Nephron (organoid): Measurements from ENCODE around the gene MTCH2.
A peak's percentile ranks its signal among the peaks of the same experiment; 100 is the strongest.
"Not testable (repeated sequence)": the region's sequence is repeated elsewhere in the genome, so short reads cannot be mapped to it uniquely, and the experiment has no call there.

Experiments
- H3K27ac Mint-ChIP-seq, 3 experiments: 2 replicates each; pipeline ENCODE4 v1.8.0; 2020; ENCODE audit warnings: mixed read lengths in 3 of 3, mild to moderate bottlenecking in 2 of 3, moderate library complexity in 1 of 3
- H3K27me3 Mint-ChIP-seq: 2 replicates; pipeline ENCODE4 v1.8.0; 2021; ENCODE audit warnings: low read depth, mild to moderate bottlenecking, moderate library complexity, mixed read lengths
- H3K36me3 Mint-ChIP-seq: 2 replicates; pipeline ENCODE4 v1.8.0; 2020; ENCODE audit warnings: low read depth, mixed read lengths
- H3K4me1 Mint-ChIP-seq: 2 replicates; pipeline ENCODE4 v1.8.0; 2020; ENCODE audit warnings: mixed read lengths
- H3K4me3 Mint-ChIP-seq, 3 experiments: 2 replicates each; pipeline ENCODE4 v1.8.0; 2020; ENCODE audit warnings: mild to moderate bottlenecking in 3 of 3, mixed read lengths in 3 of 3, moderate library complexity in 2 of 3
- H3K9me3 Mint-ChIP-seq: 2 replicates; pipeline ENCODE4 v1.8.0; 2020; ENCODE audit warnings: mixed read lengths
- TF ChIP-seq, protein P1 (sequence below), 3 experiments: fragments of 200-600 bp; sonication (generic); IDR thresholded peaks; one replicate each; pipeline ENCODE4 v1.5.0; 2021; ENCODE audit warnings: antibody characterized with exemption in 3 of 3; ENCODE audit not compliant: unreplicated experiment in 3 of 3

MTCH2 gene

DNA sequence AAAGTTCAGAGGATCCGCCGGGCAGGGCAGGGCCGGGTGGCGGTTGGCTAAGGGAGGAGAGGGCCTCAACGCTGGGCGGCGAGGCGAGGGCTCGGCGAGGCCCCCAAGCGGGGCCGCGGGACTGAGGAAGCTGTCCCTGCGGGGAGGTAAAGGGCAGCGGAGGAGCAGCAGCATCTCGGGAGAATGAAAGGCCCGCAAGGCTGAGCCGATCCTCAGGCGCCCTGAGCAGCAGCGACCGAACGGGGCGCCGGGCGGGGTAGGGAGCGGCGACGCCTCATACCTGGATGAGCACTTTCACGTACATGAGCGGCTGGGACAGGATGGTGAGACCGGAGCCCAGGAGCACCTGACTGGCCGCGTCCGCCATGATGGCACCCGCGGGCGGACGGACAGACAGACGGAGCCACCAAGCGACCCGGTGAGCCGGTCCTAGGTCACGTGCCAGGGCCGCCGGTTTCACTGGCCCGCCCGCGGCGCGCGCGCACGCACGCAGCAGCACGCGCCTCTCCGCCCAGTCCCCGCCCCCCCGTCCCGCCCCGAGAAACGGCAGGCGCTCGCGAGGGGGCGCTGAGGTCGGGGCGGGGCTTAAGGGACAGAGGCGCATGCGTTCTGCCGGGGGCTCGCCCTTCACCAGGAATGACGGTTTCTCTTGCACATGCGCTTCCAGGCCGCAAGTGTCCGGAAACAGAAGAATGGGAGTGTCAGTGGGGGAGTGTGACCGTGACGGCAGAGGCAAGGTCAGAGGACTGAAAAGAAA lies at the start of gene MTCH2:
TSS of gene MTCH2 (minus strand) at position 461 of the 757 bp plus-strand sequence. CDS start at position 367, 94 bp downstream.
- Mint-ChIP-seq H3K36me3 (peaks cover 18% of the 10 kb centered on the region), H3K4me1 (peaks cover 12% of the 10 kb centered on the region), H3K27ac (peak within 1 kb of the TSS; percentile 75 to 96 (median 94)), H3K27me3 (no peaks in the 10 kb centered on the region), H3K9me3 (no peaks in the 10 kb centered on the region), H3K4me3 (peak within 1 kb of the TSS; percentile 93 to 98 (median 97))
- TF ChIP-seq, protein P1, sequence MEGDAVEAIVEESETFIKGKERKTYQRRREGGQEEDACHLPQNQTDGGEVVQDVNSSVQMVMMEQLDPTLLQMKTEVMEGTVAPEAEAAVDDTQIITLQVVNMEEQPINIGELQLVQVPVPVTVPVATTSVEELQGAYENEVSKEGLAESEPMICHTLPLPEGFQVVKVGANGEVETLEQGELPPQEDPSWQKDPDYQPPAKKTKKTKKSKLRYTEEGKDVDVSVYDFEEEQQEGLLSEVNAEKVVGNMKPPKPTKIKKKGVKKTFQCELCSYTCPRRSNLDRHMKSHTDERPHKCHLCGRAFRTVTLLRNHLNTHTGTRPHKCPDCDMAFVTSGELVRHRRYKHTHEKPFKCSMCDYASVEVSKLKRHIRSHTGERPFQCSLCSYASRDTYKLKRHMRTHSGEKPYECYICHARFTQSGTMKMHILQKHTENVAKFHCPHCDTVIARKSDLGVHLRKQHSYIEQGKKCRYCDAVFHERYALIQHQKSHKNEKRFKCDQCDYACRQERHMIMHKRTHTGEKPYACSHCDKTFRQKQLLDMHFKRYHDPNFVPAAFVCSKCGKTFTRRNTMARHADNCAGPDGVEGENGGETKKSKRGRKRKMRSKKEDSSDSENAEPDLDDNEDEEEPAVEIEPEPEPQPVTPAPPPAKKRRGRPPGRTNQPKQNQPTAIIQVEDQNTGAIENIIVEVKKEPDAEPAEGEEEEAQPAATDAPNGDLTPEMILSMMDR (IDR thresholded peaks at IDR 0.05; ENCODE audit: unreplicated experiment in 3 of 3) = peak in 1 of 3 experiments; percentile 27

DNA sequence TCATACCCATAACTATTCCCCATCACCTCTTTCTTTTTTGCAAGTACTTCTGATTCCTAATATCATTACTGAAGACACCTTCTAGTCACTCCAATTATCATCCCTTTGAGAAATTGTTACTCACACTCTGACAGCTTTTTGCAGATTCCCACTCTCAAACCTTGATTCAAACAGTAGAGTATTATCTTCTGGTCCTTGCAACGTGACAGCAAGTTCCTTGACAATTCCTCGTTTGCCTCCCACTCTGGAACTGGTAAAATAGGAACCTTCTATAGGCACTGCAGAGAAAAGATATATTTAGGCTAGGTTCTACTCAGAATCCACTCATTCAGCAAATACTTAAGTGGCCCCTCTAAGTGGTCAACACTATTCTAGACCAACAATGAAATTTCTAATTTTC lies 49.6 kb upstream of the MTCH2 start:
- Mint-ChIP-seq H3K9me3 (no peaks in the 10 kb centered on the region), H3K4me1 (no peaks in the 10 kb centered on the region), H3K36me3 (no peaks in the 10 kb centered on the region)

DNA sequence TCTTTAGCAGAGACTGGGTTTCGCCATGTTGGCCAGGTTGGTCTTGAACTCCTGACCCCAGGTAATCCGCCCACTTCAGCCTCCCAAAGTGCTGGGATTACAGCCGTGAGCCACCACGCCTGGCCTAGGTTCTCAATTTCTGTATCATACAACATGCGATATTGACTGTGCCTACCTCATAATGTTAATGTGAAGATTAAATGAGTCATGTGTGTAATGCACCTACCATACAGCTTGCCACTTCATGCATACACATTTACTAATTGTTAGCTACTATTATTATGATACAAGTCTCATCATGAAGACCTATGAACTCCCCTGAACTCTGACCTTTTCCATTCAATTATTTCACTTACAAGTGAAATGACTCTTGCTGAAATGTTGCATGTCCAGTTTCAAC lies 47.1 kb upstream of the MTCH2 start:
- no peaks in the 10 kb centered on the region for H3K27me3 Mint-ChIP-seq
- TF ChIP-seq, protein P1 (IDR thresholded peaks at IDR 0.05; ENCODE audit: unreplicated experiment in 3 of 3) = no peak
- H3K4me1 Mint-ChIP-seq = no peaks in the 10 kb centered on the region
- H3K36me3 Mint-ChIP-seq = no peaks in the 10 kb centered on the region
- H3K9me3 Mint-ChIP-seq = no peaks in the 10 kb centered on the region
- H3K27ac Mint-ChIP-seq = no peak overlapping the region
- H3K4me3 Mint-ChIP-seq = no peak overlapping the region

More for the DNA sequence above, 49.6 kb upstream of the MTCH2 start:
- TF ChIP-seq, protein P1 (IDR thresholded peaks at IDR 0.05; ENCODE audit: unreplicated experiment in 3 of 3) = no peak
- H3K27ac Mint-ChIP-seq = no peak overlapping the region
- H3K4me3 Mint-ChIP-seq = no peak overlapping the region
- H3K27me3 Mint-ChIP-seq = no peaks in the 10 kb centered on the region

DNA sequence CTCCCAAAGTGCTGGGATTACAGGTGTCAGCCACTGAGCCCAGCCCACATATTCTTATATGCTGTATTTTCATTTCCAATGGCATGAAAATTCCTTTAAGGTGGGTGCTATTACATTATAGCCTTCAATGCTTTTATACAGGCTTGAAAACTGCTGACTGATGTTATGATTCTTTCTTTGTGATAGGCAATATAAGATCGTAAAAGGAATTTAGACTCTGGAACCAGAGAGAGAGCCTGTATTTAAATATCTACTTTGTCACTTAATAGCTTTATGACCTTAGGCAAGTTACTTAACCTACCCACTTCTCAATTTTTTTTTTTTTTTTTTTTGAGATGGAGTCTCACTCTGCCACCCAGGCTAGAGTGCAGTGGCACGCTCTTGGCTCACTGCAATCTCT lies 46.6 kb upstream of the MTCH2 start:
- Mint-ChIP-seq H3K27ac (no peak overlapping the region), H3K27me3 (no peaks in the 10 kb centered on the region), H3K9me3 (no peaks in the 10 kb centered on the region), H3K4me1 (no peaks in the 10 kb centered on the region), H3K36me3 (no peaks in the 10 kb centered on the region), H3K4me3 (no peak overlapping the region)
- TF ChIP-seq, protein P1 (IDR thresholded peaks at IDR 0.05; ENCODE audit: unreplicated experiment in 3 of 3) = no peak

DNA sequence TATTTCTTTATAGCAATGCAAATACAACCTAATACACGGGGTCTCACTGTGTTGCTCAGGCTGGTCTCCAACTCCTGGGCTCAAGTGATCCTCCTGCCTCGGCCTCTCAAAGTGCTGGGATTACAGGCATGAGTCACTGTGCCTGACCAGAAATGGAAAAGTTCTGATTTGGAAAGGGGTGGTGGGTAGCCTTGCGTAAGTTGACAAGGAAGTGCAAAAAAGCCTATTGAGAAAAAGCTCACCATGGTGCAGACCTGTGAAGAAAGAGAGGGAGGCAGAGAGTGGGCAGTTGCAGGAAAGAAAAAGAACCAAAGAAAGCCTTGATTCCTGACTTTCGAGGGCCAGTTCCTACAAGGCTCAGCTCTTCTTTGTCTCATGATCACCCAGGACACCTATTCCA lies 45.8 kb upstream of the MTCH2 start:
- Mint-ChIP-seq H3K27ac (no peak overlapping the region), H3K27me3 (no peaks in the 10 kb centered on the region), H3K9me3 (no peaks in the 10 kb centered on the region), H3K4me1 (no peaks in the 10 kb centered on the region), H3K4me3 (no peak overlapping the region), H3K36me3 (no peaks in the 10 kb centered on the region)
- TF ChIP-seq, protein P1 (IDR thresholded peaks at IDR 0.05; ENCODE audit: unreplicated experiment in 3 of 3) = no peak

DNA sequence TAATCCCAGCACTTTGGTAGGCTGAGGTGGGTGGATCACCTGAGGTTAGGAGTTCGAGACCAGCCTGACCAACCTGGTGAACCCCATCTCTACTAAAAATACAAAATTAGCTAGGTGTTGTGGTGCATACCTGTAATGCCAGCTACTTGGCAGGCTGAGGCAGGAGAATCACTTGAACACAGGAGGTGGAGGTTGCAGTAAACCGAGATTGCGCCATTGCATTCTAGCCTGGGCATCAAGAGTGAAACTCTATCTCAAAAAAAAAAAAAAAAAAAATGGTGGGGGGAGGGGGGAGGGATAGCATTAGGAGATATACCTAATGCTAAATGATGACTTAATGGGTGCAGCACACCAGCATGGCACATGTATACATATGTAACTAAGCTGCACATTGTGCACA lies 44.3 kb upstream of the MTCH2 start:
- H3K4me1 Mint-ChIP-seq, H3K27me3 Mint-ChIP-seq, H3K9me3 Mint-ChIP-seq, H3K36me3 Mint-ChIP-seq, H3K4me3 Mint-ChIP-seq, H3K27ac Mint-ChIP-seq: not testable (repeated sequence)
